Pancreas (tissue), 10 donors: ENCODE data around the gene LDLRAD1. TPM values are rescaled to one million over a fixed set of nuclear protein-coding genes. Genes with fewer than 3 reads are reported as not detected.

Source experiments
- ATAC-seq, 4 donors: fragments of 200-7000 bp; cut with Tn5 transposase; one replicate each; pipeline versions ENCODE4 v1.8.0 to v1.9.1; 2020; ENCODE audit warnings: mild to moderate bottlenecking in 4 of 4, moderate library complexity in 4 of 4
- DNase-seq, 6 donors: peaks; one replicate each; pipeline ENCODE4 v3.0.0-alpha.2; 2020
- FAIRE-seq: peaks from 2 replicates; lab custom pipeline; 2012; peaks lifted over from hg19 to GRCh38; lab: Jason Lieb, UNC
- H3K27ac ChIP-seq, 4 donors: fragments of 200-600 bp; sonication (generic); 1 replicate in 3 of 4; 2 replicates in 1 of 4; pipeline versions ENCODE4 v1.5.0 to v1.8.0; 2020
- H3K27me3 ChIP-seq, 4 donors: fragments of 200-600 bp; one replicate each; pipeline ENCODE4 v1.8.0; 2021
- H3K36me3 ChIP-seq, 3 donors: fragments of 200-600 bp; sonication (generic) in 1 of 3; one replicate each; pipeline versions ENCODE4 v1.5.0 to v1.8.0; 2020 to 2021
- H3K4me1 ChIP-seq, 3 donors: fragments of 200-600 bp; one replicate each; pipeline ENCODE4 v1.8.0; 2021
- H3K4me3 ChIP-seq, 4 donors: fragments of 200-600 bp; sonication (generic) in 2 of 4; one replicate each; pipeline versions ENCODE4 v1.5.0 to v1.8.0; 2020 to 2021
- H3K9me3 ChIP-seq, 4 donors: fragments of 200-600 bp; one replicate each; pipeline ENCODE4 v1.8.0; 2021
- intact Hi-C, 3 donors: fragments of 100-400 bp; cut with DNase I; formaldehyde crosslinking; loops; one replicate each; pipeline versions ENCODE4 v1.11.1 to v1.14.2; 2022
- microRNA-seq, 2 donors: library from miRNA; unstranded; fragments of <30 nt; microRNA quantifications; one replicate each; pipeline versions ENCODE4 to v1.1.0, GENCODE V29; 2019 to 2020
- polyA plus RNA-seq, 2 donors: library from polyadenylated mRNA; stranded (reverse); fragments of 200-250 nt; gene quantifications; one replicate each; pipeline ENCODE4 v1.2.3, GENCODE V29; 2013
- total RNA-seq, 6 donors: library from RNA; stranded (reverse); fragmentation: NEBNext Ultra II Directional in 4 of 6; extraction: Animal tissue kit (Norgen Biotek cat#: 25700) in 4 of 6; gene quantifications; one replicate each; pipeline versions ENCODE4 v1.2.1 to v1.2.4, GENCODE V29; 2021 to 2023
- TF ChIP-seq, protein P1 (sequence below), 4 donors: fragments of 200-600 bp; sonication (generic) in 3 of 4; IDR thresholded peaks; one replicate each; pipeline versions ENCODE4 v1.5.0 to v1.8.0; 2021; ENCODE audit warnings: antibody characterized with exemption in 4 of 4
- donor health status: healthy with polysubstance abuse.
- donor health status: DM: no; HTN: no; CAD: no; lungs with moderate emphysema.
- donor health status: DM: no; HTN: no; CAD: no.
- donor health status: control.
- donor health status: control.
- donor health status: Bipolar disorder and iron deficiency.
- donor health status: DM: yes; HTN: yes; CAD: no.
- donor health status: DM: no; HTN: no; CAD: no.
- donor health status: DM: no; HTN: no; CAD: no.
- donor health status: DM: yes; HTN: yes; CAD: no.

LDLRAD1 gene
- total and polyA plus RNA-seq, 8 donors = 0.08 to 0.29 (median 0.19) TPM; not detected in 3

DNA sequence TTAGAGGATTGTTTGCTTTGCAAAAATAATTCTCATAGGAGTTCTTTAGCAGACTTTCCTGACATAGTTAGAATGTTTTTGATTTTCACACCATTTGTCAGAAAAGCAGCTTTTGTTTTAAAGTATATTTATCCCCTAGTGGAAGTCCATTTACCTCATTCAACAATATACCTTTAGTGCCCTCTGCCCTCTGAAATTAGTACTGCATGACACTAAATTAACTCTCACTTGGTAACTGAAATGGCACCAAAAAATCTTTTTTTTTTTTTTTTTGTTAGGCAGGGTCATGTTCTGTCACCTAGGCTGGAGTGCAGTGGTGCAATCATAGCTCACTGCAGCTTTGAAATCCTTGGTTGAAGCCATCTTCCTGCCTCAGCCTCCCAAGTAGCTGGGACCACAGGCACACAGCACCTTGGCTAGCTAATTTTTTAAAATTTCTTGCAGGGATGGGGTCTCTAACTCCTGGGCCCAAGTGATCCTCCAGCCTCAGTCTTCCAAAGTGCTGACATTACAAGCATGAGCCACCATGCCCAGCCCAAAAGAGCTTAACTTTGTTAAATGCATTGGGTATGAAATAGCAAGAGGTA is 58.2 kb downstream of the LDLRAD1 start:
- intact Hi-C loops = loop anchor here in 1 of 3 donors (5.0 kb wide), 1 partner anchor 77 kb away; no protein-coding TSS in a partner anchor
- Histone ChIP-seq H3K36me3 (peaks cover 0 to 26% (median 11%) of the 10 kb centered on the region in 3 donors), H3K4me1 (peaks cover 0 to 6% (median 4%) of the 10 kb centered on the region in 3 donors), H3K27ac (no peak overlapping the region), H3K4me3 (no peak overlapping the region), H3K9me3 (no peaks in the 10 kb centered on the region), H3K27me3 (no peaks in the 10 kb centered on the region)
- DNase-seq (no peak), FAIRE-seq (peak; percentile 37), ATAC-seq (peak in 3 of 4 donors; percentile 59 to 78 (median 72))
- TF ChIP-seq, protein P1, sequence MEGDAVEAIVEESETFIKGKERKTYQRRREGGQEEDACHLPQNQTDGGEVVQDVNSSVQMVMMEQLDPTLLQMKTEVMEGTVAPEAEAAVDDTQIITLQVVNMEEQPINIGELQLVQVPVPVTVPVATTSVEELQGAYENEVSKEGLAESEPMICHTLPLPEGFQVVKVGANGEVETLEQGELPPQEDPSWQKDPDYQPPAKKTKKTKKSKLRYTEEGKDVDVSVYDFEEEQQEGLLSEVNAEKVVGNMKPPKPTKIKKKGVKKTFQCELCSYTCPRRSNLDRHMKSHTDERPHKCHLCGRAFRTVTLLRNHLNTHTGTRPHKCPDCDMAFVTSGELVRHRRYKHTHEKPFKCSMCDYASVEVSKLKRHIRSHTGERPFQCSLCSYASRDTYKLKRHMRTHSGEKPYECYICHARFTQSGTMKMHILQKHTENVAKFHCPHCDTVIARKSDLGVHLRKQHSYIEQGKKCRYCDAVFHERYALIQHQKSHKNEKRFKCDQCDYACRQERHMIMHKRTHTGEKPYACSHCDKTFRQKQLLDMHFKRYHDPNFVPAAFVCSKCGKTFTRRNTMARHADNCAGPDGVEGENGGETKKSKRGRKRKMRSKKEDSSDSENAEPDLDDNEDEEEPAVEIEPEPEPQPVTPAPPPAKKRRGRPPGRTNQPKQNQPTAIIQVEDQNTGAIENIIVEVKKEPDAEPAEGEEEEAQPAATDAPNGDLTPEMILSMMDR (IDR thresholded peaks at IDR 0.05) = peak in 3 of 4 donors; percentile 33 to 49 (median 44)

Small RNAs within 50 kb of the gene (microRNA-seq; reads per million reads assigned to microRNA genes)
- gene MIR4781 = 0.39 to 4.4 reads per million in 2 donors

Other genes starting within 250 kb of the LDLRAD1 start
- 1 to 10 TPM; 1.6 to 7.4 (median 4.7) TPM for gene NDC1, start 179.9 kb downstream of the LDLRAD1 start, total RNA-seq
- 1 to 10 TPM; 1.8 to 3.5 TPM for gene NDC1, start 179.9 kb downstream of the LDLRAD1 start, polyA plus RNA-seq
- gene YIPF1, start 128.4 kb downstream of the LDLRAD1 start, total RNA-seq = 10 to 100 TPM in 4 of 6 donors, 1 to 10 TPM in 2; 5.6 to 17.7 (median 10.9) TPM
- gene YIPF1, start 128.4 kb downstream of the LDLRAD1 start, polyA plus RNA-seq = 10 to 100 TPM; 10.5 to 16.6 TPM
- not detected for gene DIO1, start 124.0 kb downstream of the LDLRAD1 start, total RNA-seq
- gene DIO1, start 124.0 kb downstream of the LDLRAD1 start, polyA plus RNA-seq = under 1 TPM in 1 of 2 donors, not detected in 1; 0.09 TPM
- 10 to 100 TPM in 1 of 6 donors, 1 to 10 TPM in 5; 5.9 to 12.0 (median 8.7) TPM for gene IFT25, start 72.5 kb downstream of the LDLRAD1 start, total RNA-seq
- 10 to 100 TPM in 1 of 2 donors, 1 to 10 TPM in 1; 9.2 to 21.5 TPM for gene IFT25, start 72.5 kb downstream of the LDLRAD1 start, polyA plus RNA-seq
- gene LRRC42, start 71.8 kb downstream of the LDLRAD1 start, total RNA-seq = 10 to 100 TPM in 1 of 6 donors, 1 to 10 TPM in 5; 5.7 to 12.4 (median 6.7) TPM
- 10 to 100 TPM in 1 of 2 donors, 1 to 10 TPM in 1; 5.2 to 20.5 TPM for gene LRRC42, start 71.8 kb downstream of the LDLRAD1 start, polyA plus RNA-seq
- 100 to 1,000 TPM; 175 to 316 (median 232) TPM for gene TMEM59, start 35.0 kb upstream of the LDLRAD1 start, total RNA-seq
- 100 to 1,000 TPM in 1 of 2 donors, 10 to 100 TPM in 1; 59.9 to 287 TPM for gene TMEM59, start 35.0 kb upstream of the LDLRAD1 start, polyA plus RNA-seq
- gene TCEANC2, start 35.4 kb upstream of the LDLRAD1 start, total RNA-seq = 1 to 10 TPM; 1.3 to 3.8 (median 2.2) TPM
- gene TCEANC2, start 35.4 kb upstream of the LDLRAD1 start, polyA plus RNA-seq = 1 to 10 TPM; 1.1 to 1.4 TPM
- gene CDCP2, start 134.8 kb upstream of the LDLRAD1 start, total RNA-seq = under 1 TPM in 1 of 6 donors, not detected in 5; 0.08 TPM
- not detected for gene CDCP2, start 134.8 kb upstream of the LDLRAD1 start, polyA plus RNA-seq
- 1 to 10 TPM; 3.9 to 9.1 (median 4.9) TPM for gene CYB5RL, start 181.8 kb upstream of the LDLRAD1 start, total RNA-seq
- gene CYB5RL, start 181.8 kb upstream of the LDLRAD1 start, polyA plus RNA-seq = 1 to 10 TPM; 3.2 to 3.7 TPM
- gene MRPL37, start 182.0 kb upstream of the LDLRAD1 start, total RNA-seq = 10 to 100 TPM; 31.4 to 49.2 (median 41.3) TPM
- gene MRPL37, start 182.0 kb upstream of the LDLRAD1 start, polyA plus RNA-seq = 10 to 100 TPM; 17.5 to 28.9 TPM